GM12878 (cell line): ENCODE measurements around the gene REV3L. TPM values are rescaled to one million over a fixed set of nuclear protein-coding genes. Genes with fewer than 3 reads are reported as not detected.

Experiments used
- CREM ChIP-seq: IDR thresholded peaks from 2 replicates; pipeline ENCODE4 v1.6.1; 2014; ENCODE audit warnings: antibody characterized with exemption, low read depth
- EED ChIP-seq: sonication (generic); IDR thresholded peaks from 2 replicates; pipeline ENCODE4 v1.6.1; 2016; ENCODE audit warnings: antibody characterized with exemption, low read depth
- EP300 ChIP-seq, 2 experiments: fragments of 150-350 bp in 1 of 2; IDR thresholded peaks; 2 replicates each; pipeline ENCODE4 v1.6.1; 2011 to 2012; ENCODE audit warnings: low read depth in 2 of 2, low read length in 2 of 2, borderline replicate concordance in 1 of 2, improper control_type of control experiment in 1 of 2, inconsistent platforms in 1 of 2; ENCODE audit not compliant: control insufficient read depth in 1 of 2
- GABPA ChIP-seq: IDR thresholded peaks from 2 replicates; pipeline ENCODE4 v1.6.1; 2014; ENCODE audit warnings: antibody characterized with exemption, low read depth, mild to moderate bottlenecking, inconsistent platforms
- JUND ChIP-seq: IDR thresholded peaks from 2 replicates; pipeline ENCODE4 v1.6.1; 2012; ENCODE audit warnings: low read depth, mild to moderate bottlenecking, low read length, improper control_type of control experiment, moderate library complexity
- MYC ChIP-seq: IDR thresholded peaks from 2 replicates; pipeline ENCODE4 v1.6.1; 2011; ENCODE audit warnings: mild to moderate bottlenecking, low read length, moderate library complexity, inconsistent platforms; ENCODE audit not compliant: insufficient read depth, insufficient replicate concordance, insufficient read length, severe bottlenecking
- RELA ChIP-seq: fragments of 450-650 bp; IDR thresholded peaks from 2 replicates; pipeline ENCODE4 v1.8.0; 2014; ENCODE audit warnings: borderline replicate concordance; ENCODE audit not compliant: partially characterized antibody
- RUNX3 ChIP-seq: IDR thresholded peaks from 2 replicates; pipeline ENCODE4 v1.6.1; 2012; ENCODE audit warnings: low read length, inconsistent platforms
- TCF7 ChIP-seq: IDR thresholded peaks from 2 replicates; pipeline ENCODE4 v1.6.1; 2014; ENCODE audit warnings: antibody characterized with exemption, borderline replicate concordance
- polyA plus RNA-seq, 11 experiments: library from polyadenylated mRNA; depleted of rRNA in 4 of 11; unstranded in 6 of 11; stranded (reverse) in 5 of 11; fragments of >200 nt; fragmentation: Nextera tagmentation in 4 of 11; fragmentation: Illumina TruSeq in 1 of 11; extraction: Ambion mirVana in 4 of 11; extraction: Trizol in 1 of 11; gene quantifications; 1 replicate in 1 of 11; 2 replicates in 10 of 11; pipeline versions ENCODE4 v1.2.1 to v1.2.3, GENCODE V29; 2011 to 2016; ENCODE audit warnings: inconsistent platforms in 2 of 11, missing spikeins in 2 of 11, low read depth in 1 of 11
- total RNA-seq, 4 experiments: library from RNA; depleted of rRNA in 3 of 4; stranded (reverse); fragments of >200 nt in 3 of 4; fragmentation: Illumina TruSeq in 1 of 4; extraction: Trizol in 1 of 4; gene quantifications; 2 replicates each; pipeline versions ENCODE4 v1.2.1 to v1.2.3, GENCODE V29; 2013 to 2021
- TF ChIP-seq, protein P1 (sequence below): fragments of 450-650 bp; IDR thresholded peaks from 2 replicates; pipeline ENCODE4 v1.6.1; 2017; ENCODE audit warnings: antibody characterized with exemption, mild to moderate bottlenecking, moderate library complexity
- TF ChIP-seq, protein P2 (sequence below): fragments of 450-650 bp; IDR thresholded peaks from 2 replicates; pipeline ENCODE4 v1.6.1; 2017; ENCODE audit warnings: mild to moderate bottlenecking, moderate library complexity
- TF ChIP-seq, protein P3 (sequence below): fragments of 450-650 bp; IDR thresholded peaks from 2 replicates; pipeline ENCODE4 v1.6.1; 2017; ENCODE audit warnings: mild to moderate bottlenecking, low read depth, inconsistent platforms; ENCODE audit not compliant: poor library complexity, severe bottlenecking
- TF ChIP-seq, protein P4 (sequence below): fragments of 450-650 bp; formaldehyde crosslinking; IDR thresholded peaks from 2 replicates; pipeline ENCODE4 v1.4.0; 2020; ENCODE audit warnings: mild to moderate bottlenecking, moderate library complexity
- TF ChIP-seq, protein P5 (sequence below): fragments of 150-350 bp; IDR thresholded peaks from 2 replicates; pipeline ENCODE4 v1.6.1; 2014; ENCODE audit warnings: mild to moderate bottlenecking, low read depth, low read length

Gene REV3L
- total and polyA plus RNA-seq, 10 of the 15 experiments (the other 5 are each of a cell fraction or from before 2014, with no cell fraction given), result 7.6 to 33.6 (median 21.5) TPM

- TF ChIP-seq, protein P1, sequence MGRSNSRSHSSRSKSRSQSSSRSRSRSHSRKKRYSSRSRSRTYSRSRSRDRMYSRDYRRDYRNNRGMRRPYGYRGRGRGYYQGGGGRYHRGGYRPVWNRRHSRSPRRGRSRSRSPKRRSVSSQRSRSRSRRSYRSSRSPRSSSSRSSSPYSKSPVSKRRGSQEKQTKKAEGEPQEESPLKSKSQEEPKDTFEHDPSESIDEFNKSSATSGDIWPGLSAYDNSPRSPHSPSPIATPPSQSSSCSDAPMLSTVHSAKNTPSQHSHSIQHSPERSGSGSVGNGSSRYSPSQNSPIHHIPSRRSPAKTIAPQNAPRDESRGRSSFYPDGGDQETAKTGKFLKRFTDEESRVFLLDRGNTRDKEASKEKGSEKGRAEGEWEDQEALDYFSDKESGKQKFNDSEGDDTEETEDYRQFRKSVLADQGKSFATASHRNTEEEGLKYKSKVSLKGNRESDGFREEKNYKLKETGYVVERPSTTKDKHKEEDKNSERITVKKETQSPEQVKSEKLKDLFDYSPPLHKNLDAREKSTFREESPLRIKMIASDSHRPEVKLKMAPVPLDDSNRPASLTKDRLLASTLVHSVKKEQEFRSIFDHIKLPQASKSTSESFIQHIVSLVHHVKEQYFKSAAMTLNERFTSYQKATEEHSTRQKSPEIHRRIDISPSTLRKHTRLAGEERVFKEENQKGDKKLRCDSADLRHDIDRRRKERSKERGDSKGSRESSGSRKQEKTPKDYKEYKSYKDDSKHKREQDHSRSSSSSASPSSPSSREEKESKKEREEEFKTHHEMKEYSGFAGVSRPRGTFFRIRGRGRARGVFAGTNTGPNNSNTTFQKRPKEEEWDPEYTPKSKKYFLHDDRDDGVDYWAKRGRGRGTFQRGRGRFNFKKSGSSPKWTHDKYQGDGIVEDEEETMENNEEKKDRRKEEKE, result no peak
- TF ChIP-seq CREM (no peak), GABPA (no peak), RUNX3 (0 out of 2 replicates have a peak, but pooled peaks have one; percentile 4), EP300 (IDR thresholded peaks at IDR 0.05; ENCODE audit: borderline replicate concordance in 1 of 2, control insufficient read depth in 1 of 2, low read depth in 2 of 2, low read length in 2 of 2) (0 out of 4 replicates have a peak, but pooled peaks of 1 of the 2 experiments have one; percentile 27), EED (peak; percentile 31; the same call in 1 of the 2 replicates), TCF7 (no peak), MYC (no peak), RELA (no peak), JUND (no peak)
- TF ChIP-seq, protein P2, sequence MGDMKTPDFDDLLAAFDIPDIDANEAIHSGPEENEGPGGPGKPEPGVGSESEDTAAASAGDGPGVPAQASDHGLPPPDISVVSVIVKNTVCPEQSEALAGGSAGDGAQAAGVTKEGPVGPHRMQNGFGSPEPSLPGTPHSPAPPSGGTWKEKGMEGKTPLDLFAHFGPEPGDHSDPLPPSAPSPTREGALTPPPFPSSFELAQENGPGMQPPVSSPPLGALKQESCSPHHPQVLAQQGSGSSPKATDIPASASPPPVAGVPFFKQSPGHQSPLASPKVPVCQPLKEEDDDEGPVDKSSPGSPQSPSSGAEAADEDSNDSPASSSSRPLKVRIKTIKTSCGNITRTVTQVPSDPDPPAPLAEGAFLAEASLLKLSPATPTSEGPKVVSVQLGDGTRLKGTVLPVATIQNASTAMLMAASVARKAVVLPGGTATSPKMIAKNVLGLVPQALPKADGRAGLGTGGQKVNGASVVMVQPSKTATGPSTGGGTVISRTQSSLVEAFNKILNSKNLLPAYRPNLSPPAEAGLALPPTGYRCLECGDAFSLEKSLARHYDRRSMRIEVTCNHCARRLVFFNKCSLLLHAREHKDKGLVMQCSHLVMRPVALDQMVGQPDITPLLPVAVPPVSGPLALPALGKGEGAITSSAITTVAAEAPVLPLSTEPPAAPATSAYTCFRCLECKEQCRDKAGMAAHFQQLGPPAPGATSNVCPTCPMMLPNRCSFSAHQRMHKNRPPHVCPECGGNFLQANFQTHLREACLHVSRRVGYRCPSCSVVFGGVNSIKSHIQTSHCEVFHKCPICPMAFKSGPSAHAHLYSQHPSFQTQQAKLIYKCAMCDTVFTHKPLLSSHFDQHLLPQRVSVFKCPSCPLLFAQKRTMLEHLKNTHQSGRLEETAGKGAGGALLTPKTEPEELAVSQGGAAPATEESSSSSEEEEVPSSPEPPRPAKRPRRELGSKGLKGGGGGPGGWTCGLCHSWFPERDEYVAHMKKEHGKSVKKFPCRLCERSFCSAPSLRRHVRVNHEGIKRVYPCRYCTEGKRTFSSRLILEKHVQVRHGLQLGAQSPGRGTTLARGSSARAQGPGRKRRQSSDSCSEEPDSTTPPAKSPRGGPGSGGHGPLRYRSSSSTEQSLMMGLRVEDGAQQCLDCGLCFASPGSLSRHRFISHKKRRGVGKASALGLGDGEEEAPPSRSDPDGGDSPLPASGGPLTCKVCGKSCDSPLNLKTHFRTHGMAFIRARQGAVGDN, result peak; percentile 18; the same call in 1 of the 2 replicates
- TF ChIP-seq, protein P3, sequence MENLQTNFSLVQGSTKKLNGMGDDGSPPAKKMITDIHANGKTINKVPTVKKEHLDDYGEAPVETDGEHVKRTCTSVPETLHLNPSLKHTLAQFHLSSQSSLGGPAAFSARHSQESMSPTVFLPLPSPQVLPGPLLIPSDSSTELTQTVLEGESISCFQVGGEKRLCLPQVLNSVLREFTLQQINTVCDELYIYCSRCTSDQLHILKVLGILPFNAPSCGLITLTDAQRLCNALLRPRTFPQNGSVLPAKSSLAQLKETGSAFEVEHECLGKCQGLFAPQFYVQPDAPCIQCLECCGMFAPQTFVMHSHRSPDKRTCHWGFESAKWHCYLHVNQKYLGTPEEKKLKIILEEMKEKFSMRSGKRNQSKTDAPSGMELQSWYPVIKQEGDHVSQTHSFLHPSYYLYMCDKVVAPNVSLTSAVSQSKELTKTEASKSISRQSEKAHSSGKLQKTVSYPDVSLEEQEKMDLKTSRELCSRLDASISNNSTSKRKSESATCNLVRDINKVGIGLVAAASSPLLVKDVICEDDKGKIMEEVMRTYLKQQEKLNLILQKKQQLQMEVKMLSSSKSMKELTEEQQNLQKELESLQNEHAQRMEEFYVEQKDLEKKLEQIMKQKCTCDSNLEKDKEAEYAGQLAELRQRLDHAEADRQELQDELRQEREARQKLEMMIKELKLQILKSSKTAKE, result no peak
- TF ChIP-seq, protein P4, sequence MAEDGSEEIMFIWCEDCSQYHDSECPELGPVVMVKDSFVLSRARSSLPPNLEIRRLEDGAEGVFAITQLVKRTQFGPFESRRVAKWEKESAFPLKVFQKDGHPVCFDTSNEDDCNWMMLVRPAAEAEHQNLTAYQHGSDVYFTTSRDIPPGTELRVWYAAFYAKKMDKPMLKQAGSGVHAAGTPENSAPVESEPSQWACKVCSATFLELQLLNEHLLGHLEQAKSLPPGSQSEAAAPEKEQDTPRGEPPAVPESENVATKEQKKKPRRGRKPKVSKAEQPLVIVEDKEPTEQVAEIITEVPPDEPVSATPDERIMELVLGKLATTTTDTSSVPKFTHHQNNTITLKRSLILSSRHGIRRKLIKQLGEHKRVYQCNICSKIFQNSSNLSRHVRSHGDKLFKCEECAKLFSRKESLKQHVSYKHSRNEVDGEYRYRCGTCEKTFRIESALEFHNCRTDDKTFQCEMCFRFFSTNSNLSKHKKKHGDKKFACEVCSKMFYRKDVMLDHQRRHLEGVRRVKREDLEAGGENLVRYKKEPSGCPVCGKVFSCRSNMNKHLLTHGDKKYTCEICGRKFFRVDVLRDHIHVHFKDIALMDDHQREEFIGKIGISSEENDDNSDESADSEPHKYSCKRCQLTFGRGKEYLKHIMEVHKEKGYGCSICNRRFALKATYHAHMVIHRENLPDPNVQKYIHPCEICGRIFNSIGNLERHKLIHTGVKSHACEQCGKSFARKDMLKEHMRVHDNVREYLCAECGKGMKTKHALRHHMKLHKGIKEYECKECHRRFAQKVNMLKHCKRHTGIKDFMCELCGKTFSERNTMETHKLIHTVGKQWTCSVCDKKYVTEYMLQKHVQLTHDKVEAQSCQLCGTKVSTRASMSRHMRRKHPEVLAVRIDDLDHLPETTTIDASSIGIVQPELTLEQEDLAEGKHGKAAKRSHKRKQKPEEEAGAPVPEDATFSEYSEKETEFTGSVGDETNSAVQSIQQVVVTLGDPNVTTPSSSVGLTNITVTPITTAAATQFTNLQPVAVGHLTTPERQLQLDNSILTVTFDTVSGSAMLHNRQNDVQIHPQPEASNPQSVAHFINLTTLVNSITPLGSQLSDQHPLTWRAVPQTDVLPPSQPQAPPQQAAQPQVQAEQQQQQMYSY (CRISPR knock-in tag), result no peak
- TF ChIP-seq, protein P5, sequence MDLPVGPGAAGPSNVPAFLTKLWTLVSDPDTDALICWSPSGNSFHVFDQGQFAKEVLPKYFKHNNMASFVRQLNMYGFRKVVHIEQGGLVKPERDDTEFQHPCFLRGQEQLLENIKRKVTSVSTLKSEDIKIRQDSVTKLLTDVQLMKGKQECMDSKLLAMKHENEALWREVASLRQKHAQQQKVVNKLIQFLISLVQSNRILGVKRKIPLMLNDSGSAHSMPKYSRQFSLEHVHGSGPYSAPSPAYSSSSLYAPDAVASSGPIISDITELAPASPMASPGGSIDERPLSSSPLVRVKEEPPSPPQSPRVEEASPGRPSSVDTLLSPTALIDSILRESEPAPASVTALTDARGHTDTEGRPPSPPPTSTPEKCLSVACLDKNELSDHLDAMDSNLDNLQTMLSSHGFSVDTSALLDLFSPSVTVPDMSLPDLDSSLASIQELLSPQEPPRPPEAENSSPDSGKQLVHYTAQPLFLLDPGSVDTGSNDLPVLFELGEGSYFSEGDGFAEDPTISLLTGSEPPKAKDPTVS, result no peak
Measured at GRCh38 chr6:111410371-111410770, 72.6 kb downstream of the REV3L start (continued).
